Prostate gland (tissue), 2 donors: Measurements from ENCODE around the gene NAALAD2. TPM values are rescaled to one million over a fixed set of nuclear protein-coding genes. Genes with fewer than 3 reads are reported as not detected.

Experiments
- DNase-seq: peaks from one replicate; pipeline ENCODE4 v3.0.0-alpha.2; 2019; ENCODE audit warnings: low spot score
- H3K27ac ChIP-seq, 2 donors: fragments of 200-600 bp; sonication (generic); 2 replicates each; pipeline ENCODE4 v1.5.1; 2017 to 2019
- H3K27me3 ChIP-seq: fragments of 200-600 bp; sonication (generic); replicated peaks from 2 replicates; pipeline ENCODE4 v1.5.1; 2019; ENCODE audit not compliant: insufficient read depth
- H3K36me3 ChIP-seq, 2 donors: fragments of 200-600 bp; sonication (generic); 1 replicate in 1 of 2; 2 replicates in 1 of 2; pipeline versions ENCODE4 v1.5.1 to v1.8.1; 2017 to 2019
- H3K4me1 ChIP-seq: fragments of 200-600 bp; sonication (generic); replicated peaks from 2 replicates; pipeline ENCODE4 v1.5.1; 2019
- H3K4me3 ChIP-seq, 2 donors: fragments of 200-600 bp; sonication (generic); 2 replicates each; pipeline ENCODE4 v1.5.1; 2017 to 2019
- H3K9me3 ChIP-seq: fragments of 200-600 bp; sonication (generic); 2 replicates; pipeline ENCODE4 v1.5.1; 2017
- POLR2A ChIP-seq: fragments of 450-650 bp; IDR thresholded peaks from one replicate; pipeline ENCODE4 v1.6.1; 2016; ENCODE audit warnings: antibody characterized with exemption, mild to moderate bottlenecking
- POLR2AphosphoS5 ChIP-seq: sonication (generic); formaldehyde crosslinking; IDR thresholded peaks from one replicate; pipeline ENCODE4 v1.6.1; 2017; ENCODE audit warnings: antibody characterized with exemption
- WGBS: methylation state at CpG from one replicate; pipeline ENCODE4 v1.1.5; 2018; 5-methylcytosine and 5-hydroxymethylcytosine counted together
- intact Hi-C: fragments of 100-400 bp; cut with DNase I; formaldehyde crosslinking; loops from one replicate; pipeline ENCODE4 v1.14.2; 2022
- small RNA-seq, 2 donors: library from RNA; depleted of rRNA; stranded (forward); fragments of <200 nt; gene quantifications; one replicate each; pipeline ENCODE3, GENCODE V24; 2016
- total RNA-seq, 2 donors: library from RNA; depleted of rRNA; stranded (reverse); fragments of >200 nt; gene quantifications; one replicate each; pipeline ENCODE4 v1.1.0, GENCODE V29; 2016
- TF ChIP-seq, protein P1 (sequence below), 4 experiments: fragments of 200-600 bp in 2 of 4; fragments of 450-650 bp in 2 of 4; sonication (generic) in 2 of 4; IDR thresholded peaks; 1 replicate in 3 of 4; 2 replicates in 1 of 4; pipeline ENCODE4 v1.5.1; 2016 to 2019; ENCODE audit warnings: antibody characterized with exemption in 4 of 4, mild to moderate bottlenecking in 2 of 4, moderate library complexity in 2 of 4

Gene NAALAD2
- total RNA-seq, 2 donors from 2014 or later = 0.27 to 38.9 TPM

DNA sequence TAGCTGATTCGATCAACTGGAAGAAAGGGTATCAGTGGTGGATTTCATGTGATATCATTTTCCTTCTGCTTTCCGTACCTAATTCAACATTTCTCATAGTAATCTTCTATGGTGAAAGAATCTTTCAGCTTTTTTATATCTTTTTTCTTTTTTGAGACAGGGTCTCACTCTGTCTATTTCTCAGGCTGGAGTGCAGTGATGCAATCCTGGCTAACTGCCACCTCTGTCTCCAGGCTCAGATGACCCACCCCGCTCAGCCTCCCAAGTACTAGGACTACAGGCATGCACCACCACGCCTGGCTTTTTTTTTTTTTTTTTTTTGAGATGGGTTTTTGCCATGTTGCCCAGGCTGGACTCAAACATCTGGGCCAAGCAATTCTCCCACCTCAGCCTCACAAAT lies 107.0 kb downstream of the NAALAD2 start:
- no peak overlapping the region for H3K4me3 ChIP-seq
- 91% methylated on average over 4 of the region's 4 CpGs for WGBS
- TF ChIP-seq, protein P1, sequence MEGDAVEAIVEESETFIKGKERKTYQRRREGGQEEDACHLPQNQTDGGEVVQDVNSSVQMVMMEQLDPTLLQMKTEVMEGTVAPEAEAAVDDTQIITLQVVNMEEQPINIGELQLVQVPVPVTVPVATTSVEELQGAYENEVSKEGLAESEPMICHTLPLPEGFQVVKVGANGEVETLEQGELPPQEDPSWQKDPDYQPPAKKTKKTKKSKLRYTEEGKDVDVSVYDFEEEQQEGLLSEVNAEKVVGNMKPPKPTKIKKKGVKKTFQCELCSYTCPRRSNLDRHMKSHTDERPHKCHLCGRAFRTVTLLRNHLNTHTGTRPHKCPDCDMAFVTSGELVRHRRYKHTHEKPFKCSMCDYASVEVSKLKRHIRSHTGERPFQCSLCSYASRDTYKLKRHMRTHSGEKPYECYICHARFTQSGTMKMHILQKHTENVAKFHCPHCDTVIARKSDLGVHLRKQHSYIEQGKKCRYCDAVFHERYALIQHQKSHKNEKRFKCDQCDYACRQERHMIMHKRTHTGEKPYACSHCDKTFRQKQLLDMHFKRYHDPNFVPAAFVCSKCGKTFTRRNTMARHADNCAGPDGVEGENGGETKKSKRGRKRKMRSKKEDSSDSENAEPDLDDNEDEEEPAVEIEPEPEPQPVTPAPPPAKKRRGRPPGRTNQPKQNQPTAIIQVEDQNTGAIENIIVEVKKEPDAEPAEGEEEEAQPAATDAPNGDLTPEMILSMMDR (IDR thresholded peaks at IDR 0.05) = no peak
- TF ChIP-seq POLR2AphosphoS5 = no peak
- no peak for TF ChIP-seq POLR2A
- no peak overlapping the region for H3K27ac ChIP-seq
- H3K4me1 ChIP-seq = no peaks in the 10 kb centered on the region
- H3K27me3 ChIP-seq = no peaks in the 10 kb centered on the region
- intact Hi-C loops = no loop called here
- no peaks in the 10 kb centered on the region for H3K36me3 ChIP-seq
- H3K9me3 ChIP-seq = no peaks in the 10 kb centered on the region
- no peak for DNase-seq

Small RNA genes lying within 50 kb of the gene (small RNA-seq; reads per million reads assigned to genes)
- gene RF00275 = 0 reads per million in 2 donors

Other genes with a start within 250 kb of the NAALAD2 start
- gene TRIM49D1, start 212.4 kb upstream of the NAALAD2 start, total RNA-seq = not detected
- gene TRIM49D2, start 210.6 kb upstream of the NAALAD2 start, total RNA-seq = under 1 TPM in 1 of 2 donors, not detected in 1; 0.62 TPM
- not detected for gene TRIM64, start 168.6 kb upstream of the NAALAD2 start, total RNA-seq
- gene TRIM49C, start 103.6 kb upstream of the NAALAD2 start, total RNA-seq = under 1 TPM in 1 of 2 donors, not detected in 1; 0.34 TPM
- gene UBTFL1, start 48.7 kb upstream of the NAALAD2 start, total RNA-seq = not detected
- 10 to 100 TPM; 32.0 to 45.8 TPM for gene CHORDC1, start 88.4 kb downstream of the NAALAD2 start, total RNA-seq